Activated CD8-positive, alpha-beta memory T cell treated with anti-CD3 and anti-CD28 coated beads, Interleukin-2, amount 10 ng/mL, durations not matched to agents 7 days and 5 days (primary cell): Measurements from ENCODE around the gene HCST. TPM values are rescaled to one million over a fixed set of nuclear protein-coding genes. Genes with fewer than 3 reads are reported as not detected.

Experiments used
- ATAC-seq: fragments of 150-1000 bp; cut with Tn5 transposase; one replicate; pipeline ENCODE4 v1.10.0; 2021; ENCODE audit warnings: moderate library complexity
- CTCF ChIA-PET: fragments of 350-600 bp; sonication (Branson Sonifier 250); formaldehyde crosslinking; loops from one replicate; lab custom pipeline; 2021; ENCODE audit warnings: antibody characterized with exemption; lab: Charles Lee
- DNase-seq: peaks from one replicate; pipeline ENCODE4 v3.0.0-alpha.2; 2020
- H3K27ac Mint-ChIP-seq: one replicate; pipeline ENCODE4 v1.8.0; 2021; ENCODE audit warnings: mild to moderate bottlenecking, mixed read lengths
- H3K27me3 Mint-ChIP-seq: one replicate; pipeline ENCODE4 v1.8.0; 2021; ENCODE audit warnings: mixed read lengths
- H3K36me3 Mint-ChIP-seq: one replicate; pipeline ENCODE4 v1.8.0; 2021; ENCODE audit warnings: mild to moderate bottlenecking, mixed read lengths
- H3K4me1 Mint-ChIP-seq: one replicate; pipeline ENCODE4 v1.8.0; 2021; ENCODE audit warnings: mixed read lengths
- H3K4me3 Mint-ChIP-seq: one replicate; pipeline ENCODE4 v1.8.0; 2021; ENCODE audit warnings: mild to moderate bottlenecking, moderate library complexity, mixed read lengths
- H3K9me3 Mint-ChIP-seq: one replicate; pipeline ENCODE4 v1.8.0; 2022; ENCODE audit warnings: low read depth, mixed read lengths
- total RNA-seq, 2 experiments: library from RNA; stranded (reverse); gene quantifications; one replicate each; pipeline ENCODE4 v1.2.3, GENCODE V29; 2021

HCST gene
- total RNA-seq, 2 experiments from 2014 or later, result 184 to 195 TPM

GRCh38 chr19:35937345-35938281, 35.3 kb downstream of the HCST start:
- no peak for ATAC-seq
- peaks cover 26% of the 10 kb centered on the region for H3K4me1 Mint-ChIP-seq
- H3K27ac Mint-ChIP-seq, result no peak overlapping the region
- no peak for DNase-seq
- CTCF ChIA-PET, result interaction anchor here (0.5 to 1.8 kb wide), 4 partner anchors 21 to 197 kb away, joined by 3 to 6 read pairs (median 3); no protein-coding TSS in a partner anchor
- peak overlapping the region; percentile 68 for H3K4me3 Mint-ChIP-seq
- H3K36me3 Mint-ChIP-seq, result no peaks in the 10 kb centered on the region
- no peaks in the 10 kb centered on the region for H3K9me3 Mint-ChIP-seq
- H3K27me3 Mint-ChIP-seq, result no peaks in the 10 kb centered on the region

- no peaks in the 10 kb centered on the region for H3K9me3 Mint-ChIP-seq
- no peaks in the 10 kb centered on the region for H3K27me3 Mint-ChIP-seq
- DNase-seq (no peak), ATAC-seq (no peak)
- CTCF ChIA-PET, result interaction anchor here (1.0 to 1.8 kb wide), 3 partner anchors 20 to 198 kb away, joined by 3 to 6 read pairs (median 3); no protein-coding TSS in a partner anchor
- H3K27ac Mint-ChIP-seq, result no peak overlapping the region
- peaks cover 26% of the 10 kb centered on the region for H3K4me1 Mint-ChIP-seq
- H3K36me3 Mint-ChIP-seq, result no peaks in the 10 kb centered on the region
- H3K4me3 Mint-ChIP-seq, result peak overlapping the region; percentile 68
Measured at GRCh38 chr19:35938282-35939224, 36.2 kb downstream of the HCST start.

GRCh38 chr19:35939307-35940077, 37.2 kb downstream of the HCST start:
- no peaks in the 10 kb centered on the region for H3K27me3 Mint-ChIP-seq
- H3K4me1 Mint-ChIP-seq, result peaks cover 26% of the 10 kb centered on the region
- H3K9me3 Mint-ChIP-seq, result no peaks in the 10 kb centered on the region
- ATAC-seq (no peak), DNase-seq (no peak)
- H3K4me3 Mint-ChIP-seq, result no peak overlapping the region
- CTCF ChIA-PET, result interaction anchor here (1.3 to 1.8 kb wide), 2 partner anchors 19 to 199 kb away, joined by 3 to 6 read pairs; no protein-coding TSS in a partner anchor
- H3K36me3 Mint-ChIP-seq, result no peaks in the 10 kb centered on the region
- no peak overlapping the region for H3K27ac Mint-ChIP-seq

GRCh38 chr19:35940078-35940775, 37.9 kb downstream of the HCST start:
- Mint-ChIP-seq H3K36me3 (no peaks in the 10 kb centered on the region), H3K27ac (no peak overlapping the region), H3K4me3 (no peak overlapping the region), H3K27me3 (no peaks in the 10 kb centered on the region), H3K4me1 (peaks cover 26% of the 10 kb centered on the region), H3K9me3 (no peaks in the 10 kb centered on the region)
- ATAC-seq, result no peak
- DNase-seq, result no peak
- CTCF ChIA-PET, result no interaction called here

- DNase-seq (no peak), ATAC-seq (no peak)
- CTCF ChIA-PET, result no interaction called here
- no peaks in the 10 kb centered on the region for H3K9me3 Mint-ChIP-seq
- peaks cover 25% of the 10 kb centered on the region for H3K4me1 Mint-ChIP-seq
- H3K27me3 Mint-ChIP-seq, result no peaks in the 10 kb centered on the region
- no peak overlapping the region for H3K4me3 Mint-ChIP-seq
- H3K36me3 Mint-ChIP-seq, result no peaks in the 10 kb centered on the region
- H3K27ac Mint-ChIP-seq, result no peak overlapping the region
Measured at GRCh38 chr19:35940839-35941238, 38.5 kb downstream of the HCST start.

- H3K9me3 Mint-ChIP-seq, result no peaks in the 10 kb centered on the region
- CTCF ChIA-PET, result no interaction called here
- no peak overlapping the region for H3K27ac Mint-ChIP-seq
- DNase-seq (no peak), ATAC-seq (no peak)
- H3K4me1 Mint-ChIP-seq, result peaks cover 19% of the 10 kb centered on the region
- H3K36me3 Mint-ChIP-seq, result no peaks in the 10 kb centered on the region
- H3K27me3 Mint-ChIP-seq, result no peaks in the 10 kb centered on the region
- H3K4me3 Mint-ChIP-seq, result no peak overlapping the region
Measured at GRCh38 chr19:35942235-35942634, 39.9 kb downstream of the HCST start.

GRCh38 chr19:35943321-35944301, 41.3 kb downstream of the HCST start:
- Mint-ChIP-seq H3K27me3 (peaks cover 2% of the 10 kb centered on the region), H3K27ac (peak overlapping the region; percentile 1), H3K4me1 (peaks cover 9% of the 10 kb centered on the region), H3K36me3 (no peaks in the 10 kb centered on the region), H3K9me3 (no peaks in the 10 kb centered on the region), H3K4me3 (no peak overlapping the region)
- DNase-seq, result no peak
- no peak for ATAC-seq
- CTCF ChIA-PET, result interaction anchor here (1.0 kb wide), 1 partner anchor 15 kb away, joined by 3 read pairs; no protein-coding TSS in a partner anchor

- CTCF ChIA-PET, result interaction anchor here (1.0 kb wide), 2 partner anchors 9 to 14 kb away, joined by 3 read pairs; no protein-coding TSS in a partner anchor
Measured at GRCh38 chr19:35944556-35944955, 42.2 kb downstream of the HCST start.

GRCh38 chr19:35945121-35945790, 42.9 kb downstream of the HCST start:
- peaks cover 2% of the 10 kb centered on the region for H3K27me3 Mint-ChIP-seq
- peaks cover 6% of the 10 kb centered on the region for H3K4me1 Mint-ChIP-seq
- DNase-seq, result no peak
- CTCF ChIA-PET, result interaction anchor here (0.8 to 1.0 kb wide), 2 partner anchors 8 to 61 kb away, joined by 3 read pairs; no protein-coding TSS in a partner anchor
- no peaks in the 10 kb centered on the region for H3K9me3 Mint-ChIP-seq
- H3K4me3 Mint-ChIP-seq, result no peak overlapping the region
- no peak overlapping the region for H3K27ac Mint-ChIP-seq
- no peak for ATAC-seq
- no peaks in the 10 kb centered on the region for H3K36me3 Mint-ChIP-seq

More at GRCh38 chr19:35944556-35944955, 42.2 kb downstream of the HCST start:
- Mint-ChIP-seq H3K27me3 (peaks cover 2% of the 10 kb centered on the region), H3K27ac (no peak overlapping the region), H3K36me3 (no peaks in the 10 kb centered on the region), H3K9me3 (no peaks in the 10 kb centered on the region), H3K4me3 (no peak overlapping the region), H3K4me1 (peaks cover 6% of the 10 kb centered on the region)
- DNase-seq (no peak), ATAC-seq (no peak)

- ATAC-seq (no peak), DNase-seq (no peak)
- H3K4me3 Mint-ChIP-seq, result no peak overlapping the region
- CTCF ChIA-PET, result interaction anchor here (0.8 to 0.9 kb wide), 2 partner anchors 62 kb away, joined by 3 read pairs; no protein-coding TSS in a partner anchor
- no peak overlapping the region for H3K27ac Mint-ChIP-seq
- no peaks in the 10 kb centered on the region for H3K36me3 Mint-ChIP-seq
- peaks cover 2% of the 10 kb centered on the region for H3K27me3 Mint-ChIP-seq
- no peaks in the 10 kb centered on the region for H3K9me3 Mint-ChIP-seq
- peaks cover 3% of the 10 kb centered on the region for H3K4me1 Mint-ChIP-seq
Measured at GRCh38 chr19:35946203-35946602, 43.9 kb downstream of the HCST start.

- H3K27ac Mint-ChIP-seq, result no peak overlapping the region
- peaks cover 2% of the 10 kb centered on the region for H3K27me3 Mint-ChIP-seq
- no peaks in the 10 kb centered on the region for H3K36me3 Mint-ChIP-seq
- peaks cover 21% of the 10 kb centered on the region for H3K4me1 Mint-ChIP-seq
- CTCF ChIA-PET, result interaction anchor here (0.7 to 1.9 kb wide), 4 partner anchors 65 to 1496 kb away, joined by 3 to 6 read pairs (median 3); partner anchors contain the start of genes ALKBH6, THAP8 and WDR62
- no peak overlapping the region for H3K4me3 Mint-ChIP-seq
- no peak for ATAC-seq
- DNase-seq, result no peak
- H3K9me3 Mint-ChIP-seq, result no peaks in the 10 kb centered on the region
Measured at GRCh38 chr19:35949131-35949530, 46.8 kb downstream of the HCST start.
